TTC549 (cell line): ENCODE results near the gene UNC5B.

Experiments used
- FAIRE-seq: peaks from 2 replicates; lab custom pipeline; 2012; peaks lifted over from hg19 to GRCh38; lab: Jason Lieb, UNC

The UNC5B gene

GRCh38 chr10:71255550-71255807 is 43.1 kb downstream of the UNC5B start:
- FAIRE-seq = no peak

- no peak for FAIRE-seq
Observed at GRCh38 chr10:71255808-71256660, 43.7 kb downstream of the UNC5B start.

- no peak for FAIRE-seq
Observed at GRCh38 chr10:71256661-71257318, 44.4 kb downstream of the UNC5B start.

GRCh38 chr10:71257319-71257997 is 45.1 kb downstream of the UNC5B start:
- FAIRE-seq = no peak

- no peak for FAIRE-seq
Observed at GRCh38 chr10:71258046-71258445, 45.7 kb downstream of the UNC5B start.

- no peak for FAIRE-seq
Observed at GRCh38 chr10:71258446-71259145, 46.2 kb downstream of the UNC5B start.

- no peak for FAIRE-seq
Observed at GRCh38 chr10:71259282-71259681, 46.9 kb downstream of the UNC5B start.

GRCh38 chr10:71259815-71260501 is 47.6 kb downstream of the UNC5B start:
- no peak for FAIRE-seq

- no peak for FAIRE-seq
Observed at GRCh38 chr10:71260622-71261325, 48.4 kb downstream of the UNC5B start.

GRCh38 chr10:71262027-71262426 is 49.7 kb downstream of the UNC5B start:
- no peak for FAIRE-seq

- no peak for FAIRE-seq
Observed at GRCh38 chr10:71262817-71263216, 50.4 kb downstream of the UNC5B start.

GRCh38 chr10:71263376-71263775 is 51.0 kb downstream of the UNC5B start:
- no peak for FAIRE-seq

GRCh38 chr10:71264345-71265200 is 52.2 kb downstream of the UNC5B start:
- FAIRE-seq = no peak

- FAIRE-seq = no peak
Observed at GRCh38 chr10:71265201-71265575, 52.8 kb downstream of the UNC5B start.

- FAIRE-seq = no peak
Observed at GRCh38 chr10:71265618-71266146, 53.3 kb downstream of the UNC5B start.

- FAIRE-seq = no peak
Observed at GRCh38 chr10:71266147-71266917, 54.0 kb downstream of the UNC5B start.

- FAIRE-seq = no peak
Observed at GRCh38 chr10:71266918-71267442, 54.6 kb downstream of the UNC5B start.

- FAIRE-seq = no peak
Observed at GRCh38 chr10:71267508-71268240, 55.3 kb downstream of the UNC5B start.

- FAIRE-seq = no peak
Observed at GRCh38 chr10:71268247-71268691, 55.9 kb downstream of the UNC5B start.
